BJ (cell line): ENCODE measurements around the gene FIBCD1. TPM values are rescaled to one million over a fixed set of nuclear protein-coding genes. Genes with fewer than 3 reads are reported as not detected.

Source experiments
- CTCF ChIA-PET: fragments of 350-600 bp; formaldehyde crosslinking; extraction: SDS; loops from one replicate; lab custom pipeline; 2021; ENCODE audit warnings: antibody characterized with exemption, inconsistent platforms; lab: Yijun Ruan, JAX
- POLR2A ChIA-PET: fragments of 300-600 bp; sonication (Branson Sonifier 250); formaldehyde crosslinking; extraction: SDS; loops from one replicate; lab custom pipeline; 2021; ENCODE audit warnings: antibody characterized with exemption; lab: Charles Lee
- DNase-seq: peaks from one replicate; pipeline ENCODE4 v3.0.0-alpha.2; 2011; ENCODE audit warnings: low read depth
- H3K27me3 ChIP-seq: 2 replicates; pipeline ENCODE4 v1.6.0; 2011; ENCODE audit warnings: low read length; ENCODE audit not compliant: control insufficient read depth, insufficient read depth
- H3K36me3 ChIP-seq: 2 replicates; pipeline ENCODE4 v1.5.1; 2011; ENCODE audit warnings: low read length; ENCODE audit not compliant: control insufficient read depth, insufficient read depth
- H3K4me3 ChIP-seq: 2 replicates; pipeline ENCODE4 v1.5.1; 2011; ENCODE audit warnings: low read depth, mild to moderate bottlenecking, control low read depth, low read length
- polyA plus RNA-seq: library from polyadenylated mRNA; depleted of rRNA; stranded (reverse); fragments of >200 nt; gene quantifications from 2 replicates; pipeline ENCODE4 v1.2.3, GENCODE V29; 2011
- TF ChIP-seq, protein P1 (sequence below): IDR thresholded peaks from 2 replicates; pipeline ENCODE4 v1.5.1; 2011; ENCODE audit warnings: low read depth, mild to moderate bottlenecking, control low read depth, inconsistent platforms, low read length, moderate library complexity; ENCODE audit not compliant: insufficient read depth

Gene FIBCD1
- polyA plus RNA-seq, 1 experiment = 1.4 TPM

DNA sequence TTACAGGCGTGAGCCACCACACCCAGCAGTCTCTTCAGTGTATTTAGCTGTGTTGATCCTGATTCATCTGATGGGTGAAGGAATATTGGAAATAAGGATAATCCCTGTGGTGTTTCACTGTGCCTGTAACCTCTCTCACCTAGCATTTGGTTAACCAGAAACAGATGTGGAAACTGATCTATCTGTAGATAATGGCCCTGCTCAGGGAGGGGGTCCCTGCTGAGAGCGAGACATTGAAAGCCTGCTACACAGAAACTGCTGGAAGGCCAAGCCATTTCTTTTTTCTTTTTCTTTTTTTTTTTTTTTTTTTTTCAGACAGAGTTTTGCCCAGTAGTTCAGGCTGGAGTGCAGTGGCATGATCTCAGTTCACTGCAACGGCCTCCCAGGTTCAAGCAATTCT is 70.8 kb downstream of the FIBCD1 start:
- ChIA-PET POLR2A (no interaction called here), CTCF (interaction anchor here (2.3 to 10.9 kb wide), 6 partner anchors 18 to 178 kb away, joined by 17 to 251 read pairs (median 30); no protein-coding TSS in a partner anchor)
- Histone ChIP-seq H3K27me3 (no peaks in the 10 kb centered on the region), H3K36me3 (peaks cover 27% of the 10 kb centered on the region), H3K4me3 (no peak overlapping the region)
- TF ChIP-seq, protein P1, sequence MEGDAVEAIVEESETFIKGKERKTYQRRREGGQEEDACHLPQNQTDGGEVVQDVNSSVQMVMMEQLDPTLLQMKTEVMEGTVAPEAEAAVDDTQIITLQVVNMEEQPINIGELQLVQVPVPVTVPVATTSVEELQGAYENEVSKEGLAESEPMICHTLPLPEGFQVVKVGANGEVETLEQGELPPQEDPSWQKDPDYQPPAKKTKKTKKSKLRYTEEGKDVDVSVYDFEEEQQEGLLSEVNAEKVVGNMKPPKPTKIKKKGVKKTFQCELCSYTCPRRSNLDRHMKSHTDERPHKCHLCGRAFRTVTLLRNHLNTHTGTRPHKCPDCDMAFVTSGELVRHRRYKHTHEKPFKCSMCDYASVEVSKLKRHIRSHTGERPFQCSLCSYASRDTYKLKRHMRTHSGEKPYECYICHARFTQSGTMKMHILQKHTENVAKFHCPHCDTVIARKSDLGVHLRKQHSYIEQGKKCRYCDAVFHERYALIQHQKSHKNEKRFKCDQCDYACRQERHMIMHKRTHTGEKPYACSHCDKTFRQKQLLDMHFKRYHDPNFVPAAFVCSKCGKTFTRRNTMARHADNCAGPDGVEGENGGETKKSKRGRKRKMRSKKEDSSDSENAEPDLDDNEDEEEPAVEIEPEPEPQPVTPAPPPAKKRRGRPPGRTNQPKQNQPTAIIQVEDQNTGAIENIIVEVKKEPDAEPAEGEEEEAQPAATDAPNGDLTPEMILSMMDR = no peak
- DNase-seq = no peak

GRCh38 chr9:130867556-130867955 is 71.5 kb downstream of the FIBCD1 start:
- Histone ChIP-seq H3K4me3 (no peak overlapping the region), H3K36me3 (peaks cover 25% of the 10 kb centered on the region), H3K27me3 (no peaks in the 10 kb centered on the region)
- ChIA-PET POLR2A (no interaction called here), CTCF (interaction anchor here (0.6 to 10.9 kb wide), 14 partner anchors 12 to 314 kb away, joined by 3 to 251 read pairs (median 18); no protein-coding TSS in a partner anchor)
- no peak for DNase-seq
- TF ChIP-seq, protein P1 = no peak

DNA sequence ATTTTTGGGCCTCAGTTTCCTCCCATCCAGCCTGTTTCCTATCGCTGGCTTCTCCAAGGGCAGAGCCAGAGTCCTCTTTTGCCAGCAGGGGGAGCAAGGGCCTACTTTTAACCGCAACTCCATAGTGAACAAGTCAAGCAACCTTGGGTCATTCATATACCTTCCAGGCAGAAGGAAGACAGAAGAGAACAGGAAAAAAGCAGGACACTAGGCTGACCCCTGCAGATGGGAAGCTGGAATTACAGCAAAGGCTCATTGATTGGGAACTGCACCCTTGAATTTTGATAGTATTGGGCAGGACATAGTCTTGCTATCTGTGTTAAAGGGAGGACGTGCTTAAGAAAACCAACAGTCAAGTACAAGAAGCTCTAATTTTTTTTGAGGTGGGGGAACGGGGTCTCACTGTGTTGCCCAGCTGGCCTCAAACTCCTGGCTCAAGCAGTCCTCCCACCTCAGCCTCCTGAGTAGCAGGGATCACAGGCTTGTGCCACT is 72.5 kb downstream of the FIBCD1 start:
- Histone ChIP-seq H3K27me3 (no peaks in the 10 kb centered on the region), H3K36me3 (peaks cover 18% of the 10 kb centered on the region), H3K4me3 (no peak overlapping the region)
- ChIA-PET CTCF (interaction anchor here (0.5 to 10.9 kb wide), 30 partner anchors 9 to 180 kb away, joined by 3 to 251 read pairs (median 4); no protein-coding TSS in a partner anchor), POLR2A (interaction anchor here (0.5 kb wide), 1 partner anchor 104 kb away, joined by 4 read pairs; no protein-coding TSS in a partner anchor)
- DNase-seq = no peak
- TF ChIP-seq, protein P1 = peak; percentile 90

DNA sequence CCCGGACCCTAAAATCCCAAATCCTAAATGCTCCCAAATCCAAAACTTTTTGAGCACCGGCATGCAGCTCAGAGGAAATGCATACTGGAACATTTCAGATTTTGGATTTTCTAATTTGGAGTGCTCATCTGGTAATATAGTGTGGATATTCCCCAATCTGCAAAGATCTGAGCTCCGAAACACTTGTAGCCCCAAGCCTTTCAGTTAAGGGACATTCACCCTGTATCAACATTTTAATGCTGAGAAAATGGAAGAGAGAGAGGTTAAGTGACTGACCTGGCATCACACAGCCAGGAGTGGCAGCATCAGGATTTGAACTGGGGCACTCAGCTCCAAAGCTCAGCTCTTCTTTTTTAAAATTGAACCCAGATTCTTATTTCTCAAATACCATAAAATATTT is 73.1 kb downstream of the FIBCD1 start:
- peaks cover 17% of the 10 kb centered on the region for H3K36me3 ChIP-seq
- no peak for DNase-seq
- TF ChIP-seq, protein P1 = no peak
- H3K4me3 ChIP-seq = no peak overlapping the region
- CTCF ChIA-PET = interaction anchor here (1.0 to 10.9 kb wide), 22 partner anchors 8 to 181 kb away, joined by 3 to 251 read pairs (median 6); no protein-coding TSS in a partner anchor
- POLR2A ChIA-PET = interaction anchor here (0.5 kb wide), 1 partner anchor 103 kb away, joined by 4 read pairs; no protein-coding TSS in a partner anchor
- H3K27me3 ChIP-seq = no peaks in the 10 kb centered on the region

DNA sequence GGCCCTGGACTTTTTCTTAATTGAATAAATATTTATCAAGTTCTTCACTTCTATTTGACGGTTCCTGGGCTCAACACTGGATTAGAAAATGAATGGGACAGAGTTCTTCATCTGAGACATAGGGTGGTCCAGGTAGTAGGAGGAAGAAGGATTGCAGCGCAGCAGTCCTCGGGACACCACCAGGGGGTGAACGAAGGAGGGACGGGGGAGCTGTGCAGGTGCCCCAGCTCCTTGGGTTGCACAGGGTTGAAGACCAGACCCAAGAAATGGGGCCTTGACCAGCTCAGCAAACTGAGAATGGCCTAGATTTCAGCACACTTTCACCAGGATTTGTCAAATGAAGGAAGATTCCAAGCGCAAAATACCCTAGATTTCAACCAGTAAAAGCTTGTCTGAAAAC is 74.5 kb downstream of the FIBCD1 start:
- no peak for DNase-seq
- CTCF ChIA-PET = interaction anchor here (0.8 to 10.9 kb wide), 12 partner anchors 15 to 182 kb away, joined by 3 to 251 read pairs (median 15); no protein-coding TSS in a partner anchor
- POLR2A ChIA-PET = no interaction called here
- TF ChIP-seq, protein P1 = no peak
- Histone ChIP-seq H3K4me3 (no peak overlapping the region), H3K27me3 (no peaks in the 10 kb centered on the region), H3K36me3 (peaks cover 14% of the 10 kb centered on the region)
